ENCODE measurements around the gene MS4A4A.

MS4A4A gene

GRCh38 chr11:60242740-60243239 is 37.7 kb upstream of the MS4A4A start, which contains the start of gene MS4A4E:
MS4A4E (minus strand) TSS chr11:60243137; CDS start chr11:60230055, 13,082 bp downstream.
- Histone ChIP-seq H3K27me3 (no peaks in the 10 kb centered on the region), H3K4me1 (ENCODE audit: control insufficient read depth in 1 of 2, insufficient read depth in 1 of 2, low read depth in 1 of 2, low read length in 1 of 2) (peaks cover 13 to 16% of the 10 kb centered on the region in 2 experiments), H3K9me3 (no peaks in the 10 kb centered on the region), H3K36me3 (no peaks in the 10 kb centered on the region), H3K4me3 (ENCODE audit: low read depth in 1 of 2, low read length in 1 of 2) (no peak within 1 kb of the TSS), H3K27ac (no peak within 1 kb of the TSS)
- TF ChIP-seq, protein P1, sequence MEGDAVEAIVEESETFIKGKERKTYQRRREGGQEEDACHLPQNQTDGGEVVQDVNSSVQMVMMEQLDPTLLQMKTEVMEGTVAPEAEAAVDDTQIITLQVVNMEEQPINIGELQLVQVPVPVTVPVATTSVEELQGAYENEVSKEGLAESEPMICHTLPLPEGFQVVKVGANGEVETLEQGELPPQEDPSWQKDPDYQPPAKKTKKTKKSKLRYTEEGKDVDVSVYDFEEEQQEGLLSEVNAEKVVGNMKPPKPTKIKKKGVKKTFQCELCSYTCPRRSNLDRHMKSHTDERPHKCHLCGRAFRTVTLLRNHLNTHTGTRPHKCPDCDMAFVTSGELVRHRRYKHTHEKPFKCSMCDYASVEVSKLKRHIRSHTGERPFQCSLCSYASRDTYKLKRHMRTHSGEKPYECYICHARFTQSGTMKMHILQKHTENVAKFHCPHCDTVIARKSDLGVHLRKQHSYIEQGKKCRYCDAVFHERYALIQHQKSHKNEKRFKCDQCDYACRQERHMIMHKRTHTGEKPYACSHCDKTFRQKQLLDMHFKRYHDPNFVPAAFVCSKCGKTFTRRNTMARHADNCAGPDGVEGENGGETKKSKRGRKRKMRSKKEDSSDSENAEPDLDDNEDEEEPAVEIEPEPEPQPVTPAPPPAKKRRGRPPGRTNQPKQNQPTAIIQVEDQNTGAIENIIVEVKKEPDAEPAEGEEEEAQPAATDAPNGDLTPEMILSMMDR (IDR thresholded peaks at IDR 0.05): no peak

- H3K4me3 ChIP-seq (ENCODE audit: low read depth in 1 of 2, low read length in 1 of 2): no peak overlapping the region
- peak overlapping the region; percentile 51 for H3K27ac ChIP-seq
- H3K27me3 ChIP-seq: no peaks in the 10 kb centered on the region
- peaks cover 8% of the 10 kb centered on the region for H3K9me3 ChIP-seq
- no peaks in the 10 kb centered on the region for H3K36me3 ChIP-seq
- H3K4me1 ChIP-seq (ENCODE audit: control insufficient read depth in 1 of 2, insufficient read depth in 1 of 2, low read depth in 1 of 2, low read length in 1 of 2): peaks cover 20 to 23% of the 10 kb centered on the region in 2 experiments
- TF ChIP-seq, protein P1 (IDR thresholded peaks at IDR 0.05): no peak
Observed at GRCh38 chr11:60251485-60252212, 28.8 kb upstream of the MS4A4A start.

DNA sequence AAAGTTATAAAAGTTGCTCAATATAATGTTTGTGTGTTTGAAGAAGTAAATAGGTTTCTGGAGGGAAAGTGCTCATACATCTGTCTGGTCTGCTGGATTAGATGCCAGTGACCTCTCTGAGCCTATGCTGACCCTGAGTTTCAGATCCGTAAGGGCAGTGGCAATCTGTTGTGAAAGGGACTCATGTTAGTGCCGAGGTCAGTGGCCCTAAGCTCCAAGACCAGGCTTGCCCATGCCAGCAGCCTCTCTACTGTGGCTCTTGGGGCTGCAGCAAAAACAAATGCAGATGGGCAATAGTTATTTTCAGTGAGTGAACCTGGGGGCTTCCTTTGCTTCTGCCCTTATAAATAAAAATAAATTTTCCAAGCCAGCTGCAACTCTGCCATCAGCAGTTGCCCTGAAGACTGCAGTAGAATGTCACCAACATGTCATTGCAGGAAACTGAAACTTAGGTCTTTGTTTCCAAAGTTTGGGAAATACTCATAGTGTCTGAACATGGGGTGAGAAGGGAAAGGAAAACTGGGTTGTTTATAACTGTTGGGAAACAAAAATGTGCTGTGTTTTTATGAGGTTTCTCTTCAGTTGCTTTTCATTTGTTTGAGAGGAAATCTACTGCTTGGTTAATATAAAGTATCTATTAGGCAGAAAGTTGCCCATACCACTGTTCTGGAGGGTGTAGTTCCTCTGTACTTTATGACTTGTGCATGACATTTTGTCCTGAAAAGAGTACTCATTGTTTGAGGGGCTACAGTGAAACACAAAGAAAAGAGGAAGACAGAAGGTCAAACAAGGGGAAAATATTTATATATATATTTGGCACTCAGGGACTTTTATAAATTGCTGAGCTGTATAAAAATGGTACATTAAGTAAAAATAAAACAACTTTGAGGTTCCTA is 28.0 kb upstream of the MS4A4A start:
- Histone ChIP-seq H3K27ac (peak overlapping the region; percentile 51), H3K4me3 (ENCODE audit: low read depth in 1 of 2, low read length in 1 of 2) (no peak overlapping the region), H3K9me3 (peaks cover 8% of the 10 kb centered on the region), H3K36me3 (no peaks in the 10 kb centered on the region), H3K27me3 (no peaks in the 10 kb centered on the region), H3K4me1 (ENCODE audit: control insufficient read depth in 1 of 2, insufficient read depth in 1 of 2, low read depth in 1 of 2, low read length in 1 of 2) (peaks cover 20 to 23% of the 10 kb centered on the region in 2 experiments)
- TF ChIP-seq, protein P1 (IDR thresholded peaks at IDR 0.05): no peak

- H3K36me3 ChIP-seq: no peaks in the 10 kb centered on the region
- TF ChIP-seq, protein P1 (IDR thresholded peaks at IDR 0.05): no peak
Observed at GRCh38 chr11:60257956-60258722, 22.3 kb upstream of the MS4A4A start.

DNA sequence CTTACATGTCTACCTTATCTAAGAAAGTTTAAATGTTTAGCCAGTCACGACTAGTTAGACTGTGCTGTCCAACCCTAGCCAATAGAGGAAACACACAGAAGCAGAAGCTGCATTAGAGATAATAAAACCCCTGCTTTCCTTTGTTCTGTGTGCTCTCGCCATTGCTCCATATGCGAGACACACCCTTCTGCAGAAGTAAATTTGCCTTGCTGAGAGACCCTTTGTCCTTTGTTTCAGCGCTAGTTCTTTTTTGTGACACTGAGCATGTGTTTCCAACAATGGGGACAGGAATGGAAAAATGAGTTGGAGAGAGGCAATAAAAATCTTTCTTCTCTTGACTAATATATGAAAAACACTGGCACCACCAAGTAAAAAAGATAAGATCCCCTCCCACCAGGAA is 19.5 kb upstream of the MS4A4A start:
- Histone ChIP-seq H3K27ac (no peak overlapping the region), H3K4me1 (ENCODE audit: control insufficient read depth in 1 of 2, insufficient read depth in 1 of 2, low read depth in 1 of 2, low read length in 1 of 2) (no peaks in the 10 kb centered on the region), H3K9me3 (no peaks in the 10 kb centered on the region), H3K27me3 (no peaks in the 10 kb centered on the region), H3K36me3 (no peaks in the 10 kb centered on the region), H3K4me3 (ENCODE audit: low read depth in 1 of 2, low read length in 1 of 2) (no peak overlapping the region)
- TF ChIP-seq, protein P1 (IDR thresholded peaks at IDR 0.05): no peak

More at GRCh38 chr11:60257956-60258722, 22.3 kb upstream of the MS4A4A start:
- Histone ChIP-seq H3K27me3 (no peaks in the 10 kb centered on the region), H3K9me3 (peaks cover 8% of the 10 kb centered on the region), H3K4me1 (ENCODE audit: control insufficient read depth in 1 of 2, insufficient read depth in 1 of 2, low read depth in 1 of 2, low read length in 1 of 2) (peaks cover 3 to 4% of the 10 kb centered on the region in 2 experiments), H3K4me3 (ENCODE audit: low read depth in 1 of 2, low read length in 1 of 2) (no peak overlapping the region), H3K27ac (no peak overlapping the region)

Measured in neutrophil (primary cell).